GM10248 (cell line): ENCODE results near the gene HBG1.
"Not testable (repeated sequence)": the region's sequence is repeated elsewhere in the genome, so short reads cannot be mapped to it uniquely, and the experiment has no call there.

Source experiments
- CTCF ChIA-PET: fragments of 300-600 bp; sonication (Branson Sonifier 250); formaldehyde crosslinking; extraction: SDS; loops from one replicate; lab custom pipeline; 2021; ENCODE audit warnings: antibody characterized with exemption; lab: Yijun Ruan, JAX
- POLR2A ChIA-PET: fragments of 350-650 bp; sonication (Branson Sonifier 250); formaldehyde crosslinking; extraction: SDS; loops from one replicate; lab custom pipeline; 2020; ENCODE audit warnings: antibody characterized with exemption; lab: Yijun Ruan, JAX
- DNase-seq: peaks from one replicate; pipeline ENCODE4 v3.0.0; 2012; ENCODE audit errors: extremely low spot score
- CTCF ChIP-seq: IDR thresholded peaks from 2 replicates; pipeline ENCODE4 v1.5.1; 2012; ENCODE audit warnings: mild to moderate bottlenecking, low read depth; ENCODE audit errors: extremely low read depth, missing control alignments, control extremely low read depth

The HBG1 gene

GRCh38 chr11:5249807-5250396 lies at the start of gene HBG1:
HBG1 (minus strand) TSS chr11:5249857; CDS start chr11:5249804, 53 bp downstream.
- DNase-seq, CTCF ChIA-PET, POLR2A ChIA-PET: not testable (repeated sequence)

- DNase-seq, result no peak
- TF ChIP-seq CTCF, result no peak
- POLR2A ChIA-PET, result no interaction called here
- CTCF ChIA-PET, result interaction anchor here (1.1 to 1.6 kb wide), 4 partner anchors 9 to 29 kb away, joined by 3 to 5 read pairs (median 4); no protein-coding TSS in a partner anchor
These were observed 48.8 kb upstream of the HBG1 start for GRCh38 chr11:5298451-5298850.

GRCh38 chr11:5297721-5298323 lies 48.2 kb upstream of the HBG1 start:
- no peak for TF ChIP-seq CTCF
- ChIA-PET CTCF (interaction anchor here (1.4 to 1.5 kb wide), 2 partner anchors 12 to 29 kb away, joined by 4 to 5 read pairs; no protein-coding TSS in a partner anchor), POLR2A (no interaction called here)
- no peak for DNase-seq

GRCh38 chr11:5294342-5294995 lies 44.8 kb upstream of the HBG1 start:
- POLR2A ChIA-PET, CTCF ChIA-PET: not testable (repeated sequence)

GRCh38 chr11:5293028-5293427 lies 43.4 kb upstream of the HBG1 start:
- TF ChIP-seq CTCF, result no peak
- ChIA-PET POLR2A (no interaction called here), CTCF (no interaction called here)
- DNase-seq, result no peak

More at GRCh38 chr11:5294342-5294995, 44.8 kb upstream of the HBG1 start:
- DNase-seq, result not testable (repeated sequence)

GRCh38 chr11:5291207-5291838 lies 41.7 kb upstream of the HBG1 start:
- TF ChIP-seq CTCF, result peak; percentile 43
- ChIA-PET POLR2A (no interaction called here), CTCF (interaction anchor here (0.8 to 1.5 kb wide), 5 partner anchors 11 to 89 kb away, joined by 3 to 7 read pairs (median 4); partner anchors contain the start of gene HBE1)
- DNase-seq, result peak; percentile 40

GRCh38 chr11:5290106-5290505 lies 40.4 kb upstream of the HBG1 start:
- POLR2A ChIA-PET, result no interaction called here
- TF ChIP-seq CTCF, result no peak

More at GRCh38 chr11:5290106-5290505, 40.4 kb upstream of the HBG1 start:
- CTCF ChIA-PET, result interaction anchor here (0.6 to 1.5 kb wide), 3 partner anchors 9 to 82 kb away, joined by 3 to 7 read pairs (median 4); no protein-coding TSS in a partner anchor
- no peak for DNase-seq
